ENCODE measurements around the gene NOG. TPM values are rescaled to one million over a fixed set of nuclear protein-coding genes. Genes with fewer than 3 reads are reported as not detected.

The NOG gene
- total and polyA plus RNA-seq, 9 of the 15 experiments (the other 6 are each of a cell fraction or from before 2014, with no cell fraction given) = not detected

- no peaks in the 10 kb centered on the region for H3K4me1 ChIP-seq (replicated peaks in 1 of 2; ENCODE audit: control insufficient read depth in 2 of 2, insufficient read depth in 2 of 2, low read length in 2 of 2)
- TF ChIP-seq ZNF253 (CRISPR knock-in tag; conservative IDR thresholded peaks at IDR 0.05) (no peak), ZBTB9 (CRISPR knock-in tag; IDR thresholded peaks at IDR 0.05) (no peak), ZNF12 (CRISPR knock-in tag; IDR thresholded peaks at IDR 0.05) (no peak), ZNF512 (tag; IDR thresholded peaks at IDR 0.05) (no peak), CTCF (IDR thresholded peaks at IDR 0.05 in 2 of 3, conservative IDR thresholded peaks at IDR 0.05 in 1 of 3; ENCODE audit: insufficient read depth in 2 of 3, low read depth in 1 of 3, low read length in 3 of 3) (no peak), ZNF79 (CRISPR knock-in tag; IDR thresholded peaks at IDR 0.05; ENCODE audit: low read depth) (no peak), SLC30A9 (CRISPR knock-in tag; IDR thresholded peaks at IDR 0.05) (no peak), SP2 (IDR thresholded peaks at IDR 0.05; ENCODE audit: extremely low read depth, low read depth, low read length, poor library complexity, severe bottlenecking) (no peak), SRF (CRISPR knock-in tag; IDR thresholded peaks at IDR 0.05) (no peak), ELF4 (CRISPR knock-in tag; IDR thresholded peaks at IDR 0.05) (no peak), ZNF217 (CRISPR knock-in tag; IDR thresholded peaks at IDR 0.05) (no peak), ZFX (CRISPR knock-in tag; IDR thresholded peaks at IDR 0.05) (no peak), RBM22 (IDR thresholded peaks at IDR 0.05; ENCODE audit: low read depth, low read length, poor library complexity, severe bottlenecking) (no peak)
- intact Hi-C loops (cut with micrococcal nuclease) (no loop called here), in situ Hi-C loops (cut with MboI) (no loop called here)
- H3K4me3 ChIP-seq = no peak overlapping the region
- no peaks in the 10 kb centered on the region for H4K20me1 ChIP-seq (replicated peaks; ENCODE audit: control insufficient read depth, insufficient read depth, low read length)
- FAIRE-seq (no peak), ATAC-seq (no peak), DNase-seq (ENCODE audit: extremely low read depth in 1 of 4, low spot score in 3 of 4) (no peak)
- H3K4me2 ChIP-seq (ENCODE audit: insufficient read depth, low read length) = no peak overlapping the region
- no peaks in the 10 kb centered on the region for H3K36me3 ChIP-seq (ENCODE audit: control insufficient read depth, insufficient read depth, low read length)
- H3K9me3 ChIP-seq (replicated peaks; ENCODE audit: control insufficient read depth, insufficient read depth, low read depth, low read length) = no peaks in the 10 kb centered on the region
- 0% methylated on average over 1 of the region's 1 CpG for WGBS (ENCODE audit: insufficient coverage, low coverage, missing lambda C conversion rate)
- ChIA-PET CTCF (ENCODE audit: low intra/inter-chr PET ratio) (no interaction called here), POLR2A (no interaction called here)
- no peak overlapping the region for H3K27ac ChIP-seq (ENCODE audit: extremely low read depth, low read depth, low read length)
- no peaks in the 10 kb centered on the region for H3K79me2 ChIP-seq (ENCODE audit: control insufficient read depth, insufficient read depth, low read length)
- H2AFZ ChIP-seq (ENCODE audit: low read depth, low read length) = no peak overlapping the region
- H3K9me1 ChIP-seq (ENCODE audit: control insufficient read depth, insufficient read depth, low read length) = no peaks in the 10 kb centered on the region
- no peaks in the 10 kb centered on the region for H3K27me3 ChIP-seq (ENCODE audit: control insufficient read depth in 2 of 2, insufficient read depth in 2 of 2, low read length in 2 of 2)
- no peak overlapping the region for H3K9ac ChIP-seq (ENCODE audit: insufficient read depth in 1 of 2, low read depth in 2 of 2, low read length in 2 of 2)
- BruUV-seq (replicated peaks) = no TSS peak
Observed at GRCh38 chr17:56549501-56549900, 44.0 kb upstream of the NOG start.

All from K562 (cell line).